Sciatic nerve (tissue), 2 donors: ENCODE results near the gene SMIM8. TPM values are rescaled to one million over a fixed set of nuclear protein-coding genes. Genes with fewer than 3 reads are reported as not detected.
"Not testable (repeated sequence)": the region's sequence is repeated elsewhere in the genome, so short reads cannot be mapped to it uniquely, and the experiment has no call there.

Source experiments
- ATAC-seq: fragments of 200-7000 bp; cut with Tn5 transposase; one replicate; pipeline ENCODE4 v1.9.1; 2020; ENCODE audit warnings: mild to moderate bottlenecking, moderate library complexity
- DNase-seq: peaks from one replicate; pipeline ENCODE4 v3.0.0-alpha.2; 2020; ENCODE audit warnings: low spot score
- intact Hi-C: fragments of 100-400 bp; cut with DNase I; formaldehyde crosslinking; loops from one replicate; pipeline ENCODE4 v1.14.2; 2022
- total RNA-seq: library from RNA; stranded (reverse); fragmentation: NEBNext Ultra II Directional; extraction: Animal tissue kit (Norgen Biotek cat#: 25700); gene quantifications from one replicate; pipeline ENCODE4 v1.2.1, GENCODE V29; 2021
- donor health status: DM: no; HTN: no; CAD: no.
- donor health status: DM: no; HTN: no; CAD: no.

SMIM8 gene
- 17.6 TPM for total RNA-seq

GRCh38 chr6:87322304-87323212 is at the start of gene SMIM8:
SMIM8 (plus strand) TSS chr6:87322588; CDS start chr6:87337032, 14,444 bp downstream.
- ATAC-seq (peak; percentile 99), DNase-seq (peak; percentile 87)
- intact Hi-C loops, result no loop called here

- ATAC-seq (no peak), DNase-seq (no peak)
- intact Hi-C loops, result no loop called here
Observed at GRCh38 chr6:87274660-87275274, 47.6 kb upstream of the SMIM8 start.

GRCh38 chr6:87276624-87277023 is 45.8 kb upstream of the SMIM8 start:
- no peak for ATAC-seq
- intact Hi-C loops, result no loop called here
- DNase-seq, result no peak

GRCh38 chr6:87277123-87277522 is 45.3 kb upstream of the SMIM8 start:
- intact Hi-C loops, result no loop called here
- ATAC-seq (no peak), DNase-seq (no peak)

GRCh38 chr6:87279196-87279595 is 43.2 kb upstream of the SMIM8 start:
- ATAC-seq (no peak), DNase-seq (no peak)
- intact Hi-C loops, result no loop called here

DNA sequence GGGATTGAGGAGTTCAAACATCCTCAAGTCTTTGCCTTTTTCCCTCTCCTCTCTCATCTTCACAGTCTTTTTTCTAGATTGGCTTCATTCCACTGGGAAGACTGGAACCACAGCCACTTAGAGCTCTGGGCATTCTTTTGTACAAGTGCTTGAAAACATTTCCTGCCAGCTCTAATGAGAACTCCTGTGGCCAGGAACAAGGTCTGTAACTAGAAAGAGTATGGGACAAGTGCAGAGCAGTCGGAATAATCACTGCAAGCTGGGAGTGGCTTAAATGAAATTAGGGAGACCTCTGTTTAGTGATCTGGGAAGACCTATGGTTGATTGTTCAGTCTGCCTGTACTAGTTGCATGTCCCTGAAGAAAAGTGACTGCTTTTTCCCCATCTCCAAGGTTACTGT is 41.0 kb upstream of the SMIM8 start:
- DNase-seq (no peak), ATAC-seq (no peak)
- intact Hi-C loops, result no loop called here

GRCh38 chr6:87282743-87283142 is 39.6 kb upstream of the SMIM8 start:
- ATAC-seq (no peak), DNase-seq (no peak)
- intact Hi-C loops, result no loop called here

DNA sequence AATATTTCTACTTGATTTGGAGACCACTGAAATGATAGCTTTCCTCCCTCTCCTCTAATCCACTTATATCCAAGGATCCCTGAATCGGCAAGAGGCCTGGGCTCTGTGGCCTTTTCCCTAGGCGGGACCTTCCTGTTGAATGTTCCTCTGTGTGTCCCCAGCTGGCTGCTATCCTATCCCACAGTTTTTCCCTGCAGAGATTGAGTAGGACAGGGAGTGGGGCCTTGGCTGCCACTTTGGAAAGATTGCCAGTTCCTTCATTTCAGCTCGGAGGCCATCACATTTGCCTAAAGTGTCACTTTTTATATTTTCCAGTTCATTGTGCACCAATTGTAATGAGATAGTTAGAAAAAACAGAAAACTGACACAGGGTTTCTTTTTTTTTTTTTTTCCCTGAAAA is 38.9 kb upstream of the SMIM8 start:
- intact Hi-C loops, result no loop called here
- DNase-seq (no peak), ATAC-seq (no peak)

GRCh38 chr6:87287251-87287650 is 35.1 kb upstream of the SMIM8 start:
- DNase-seq (no peak), ATAC-seq (no peak)
- intact Hi-C loops, result no loop called here

DNA sequence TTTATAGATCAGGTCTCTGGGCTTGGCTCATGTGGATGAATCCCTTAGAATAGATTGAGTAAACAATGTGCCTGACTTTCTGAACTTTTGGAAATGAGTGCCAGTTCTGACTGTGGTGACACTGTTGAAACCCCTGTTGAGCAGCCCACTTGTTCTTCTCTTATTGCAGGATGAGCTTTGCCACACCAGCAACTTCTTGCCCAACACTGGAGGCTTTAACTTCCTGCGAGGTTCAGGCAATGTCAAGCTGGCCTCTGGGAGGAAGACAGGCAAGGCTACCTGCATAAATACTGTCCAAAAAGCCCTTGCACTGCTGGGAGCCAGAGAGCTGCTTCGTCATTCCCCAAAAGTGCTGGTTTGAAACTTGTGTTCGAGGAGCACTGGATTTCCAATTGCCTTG is 32.8 kb upstream of the SMIM8 start:
- intact Hi-C loops, result no loop called here
- ATAC-seq (no peak), DNase-seq (no peak)

DNA sequence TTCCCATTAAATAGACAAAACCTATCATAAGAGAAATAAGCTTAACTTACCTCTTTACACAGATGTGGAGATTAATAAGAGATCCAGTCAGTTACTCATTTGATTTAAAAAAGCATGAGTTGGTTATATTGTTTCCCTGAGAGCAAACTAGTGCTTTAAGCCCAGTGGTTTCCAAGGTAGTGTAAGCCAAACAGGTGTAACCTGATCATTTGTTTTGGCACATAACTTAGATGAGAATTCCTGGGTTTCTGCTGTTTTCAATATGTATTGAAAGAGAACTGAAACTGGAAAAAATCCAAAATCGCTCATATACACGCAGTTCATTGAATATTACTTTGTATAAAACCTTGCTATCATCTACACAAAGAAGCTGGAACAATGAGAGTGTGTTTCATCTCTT is 30.5 kb upstream of the SMIM8 start:
- intact Hi-C loops, result no loop called here
- DNase-seq (no peak), ATAC-seq (no peak)

GRCh38 chr6:87293526-87293925 is 28.9 kb upstream of the SMIM8 start:
- ATAC-seq, result no peak
- no peak for DNase-seq
- intact Hi-C loops, result no loop called here

DNA sequence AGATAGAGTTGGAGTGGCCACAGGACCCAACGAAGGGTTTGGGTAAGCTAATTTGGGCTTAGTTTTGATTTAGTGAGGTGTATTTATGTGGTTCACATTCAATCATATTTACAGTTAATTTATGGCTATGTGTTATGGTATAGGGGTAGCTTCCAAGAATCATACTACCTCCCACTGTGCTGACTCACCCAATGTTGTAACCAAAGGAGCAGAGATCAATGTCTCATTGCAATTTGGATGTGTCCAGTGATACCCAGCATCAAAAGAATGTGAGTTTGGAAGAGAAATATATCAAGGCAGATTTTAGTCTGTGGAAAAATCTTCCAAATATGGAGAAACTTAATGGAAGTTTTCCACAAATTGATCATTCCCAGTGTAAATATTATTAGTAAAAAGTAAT is 25.3 kb upstream of the SMIM8 start:
- DNase-seq (no peak), ATAC-seq (no peak)
- intact Hi-C loops, result no loop called here

DNA sequence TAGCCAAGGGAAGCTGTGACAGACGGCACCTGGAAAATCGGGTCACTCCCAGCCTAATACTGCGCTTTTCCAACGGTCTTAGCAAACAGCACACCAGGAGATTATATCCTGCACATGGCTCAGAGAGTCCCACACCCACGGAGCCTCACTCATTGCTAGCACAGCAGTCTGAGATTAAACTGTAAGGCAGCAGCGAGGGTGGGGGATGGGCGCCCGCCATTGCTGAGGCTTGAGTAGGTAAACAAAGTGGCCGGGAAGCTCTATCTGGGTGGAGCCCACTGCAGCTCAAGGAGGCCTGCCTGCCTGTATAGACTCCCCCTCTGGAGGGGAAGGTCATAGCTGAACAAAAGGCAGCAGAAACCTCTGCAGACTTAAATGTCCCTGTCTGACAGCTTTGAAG is 21.1 kb upstream of the SMIM8 start:
- DNase-seq, ATAC-seq, intact Hi-C loops: not testable (repeated sequence)

DNA sequence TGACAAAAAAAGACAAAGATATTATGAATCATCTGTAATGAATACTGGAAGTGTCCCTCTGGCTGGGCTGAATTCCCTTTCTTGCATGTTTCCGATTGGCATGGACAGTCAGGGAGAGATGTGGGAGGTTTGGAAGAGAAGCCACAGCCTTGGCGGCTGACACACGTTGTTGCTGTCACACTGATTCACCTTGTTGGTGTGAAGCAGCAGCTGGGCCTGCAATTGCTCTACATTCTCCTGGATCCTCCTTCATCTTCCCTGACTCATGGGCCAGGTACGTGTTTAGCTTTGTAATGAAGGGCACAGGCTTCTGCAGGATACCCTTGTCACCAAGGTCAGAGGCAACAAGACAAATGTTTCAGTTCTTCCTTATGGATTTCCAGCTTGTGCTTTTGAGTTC is 13.4 kb upstream of the SMIM8 start:
- no peak for ATAC-seq
- intact Hi-C loops, result no loop called here

GRCh38 chr6:87312860-87313259 is 9.5 kb upstream of the SMIM8 start:
- DNase-seq, result no peak
- intact Hi-C loops, result no loop called here
- no peak for ATAC-seq

More for the DNA sequence above, 13.4 kb upstream of the SMIM8 start:
- DNase-seq, result no peak

- ATAC-seq (no peak), DNase-seq (no peak)
- intact Hi-C loops, result no loop called here
Observed at GRCh38 chr6:87315071-87315470, 7.3 kb upstream of the SMIM8 start.

- ATAC-seq (no peak), DNase-seq (no peak)
- intact Hi-C loops, result no loop called here
Observed at GRCh38 chr6:87319271-87319987, 3.0 kb upstream of the SMIM8 start.

DNA sequence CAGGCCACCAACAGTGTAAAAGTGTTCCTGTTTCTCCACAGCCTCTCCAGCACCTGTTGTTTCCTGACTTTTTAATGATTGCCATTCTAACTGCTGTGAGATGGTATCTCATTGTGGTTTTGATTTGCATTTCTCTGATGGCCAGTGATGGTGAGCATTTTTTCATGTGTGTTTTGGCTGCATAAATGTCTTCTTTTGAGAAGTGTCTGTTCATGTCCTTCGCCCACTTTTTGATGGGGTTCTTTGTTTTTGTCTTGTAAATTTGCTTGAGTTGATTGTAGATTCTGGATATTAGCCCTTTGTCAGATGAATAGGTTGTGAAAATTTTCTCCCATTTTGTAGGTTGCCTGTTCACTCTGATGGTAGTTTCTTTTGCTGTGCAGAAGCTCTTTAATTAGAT is 1.5 kb downstream of the SMIM8 start:
- ATAC-seq, DNase-seq, intact Hi-C loops: not testable (repeated sequence)

DNA sequence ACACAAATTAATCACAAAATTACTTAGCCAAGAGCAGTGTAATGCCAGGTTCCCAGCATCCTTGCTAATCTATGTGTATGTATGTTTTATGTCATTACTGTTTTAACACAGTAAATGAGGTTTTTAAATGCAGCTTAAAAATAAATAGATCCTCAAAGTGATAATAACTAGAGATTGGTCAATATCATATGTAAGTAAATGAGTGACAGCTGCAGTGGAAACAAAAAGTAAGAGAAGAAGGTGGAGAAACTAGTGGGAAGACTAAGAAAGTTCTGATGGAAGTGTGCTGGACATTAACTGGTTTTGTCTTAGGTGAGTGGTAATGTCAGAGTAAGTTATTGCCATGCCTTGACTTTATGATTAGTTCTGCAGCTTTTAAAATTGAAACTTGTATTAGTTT is 8.6 kb downstream of the SMIM8 start:
- intact Hi-C loops, result no loop called here

More for the DNA sequence above, 8.6 kb downstream of the SMIM8 start:
- DNase-seq (no peak), ATAC-seq (no peak)
